CD4-positive, alpha-beta T cell treated with Interleukin-4 for 1 hour (primary cell): Measurements from ENCODE around the gene VPS33A.
"Not testable (repeated sequence)": the region's sequence is repeated elsewhere in the genome, so short reads cannot be mapped to it uniquely, and the experiment has no call there.

Experiments used
- DNase-seq, 2 donors: peaks; one replicate each; pipeline ENCODE4 v3.0.0-alpha.2; 2020 to 2022

The VPS33A gene

GRCh38 chr12:122203301-122204166 lies 62.8 kb downstream of the VPS33A start, which contains the start of gene B3GNT4:
Gene B3GNT4, plus strand, starts transcription at chr12:122203709. Its CDS starts 910 bp downstream, at chr12:122204619.
- peak; percentile 58 to 76 for DNase-seq

GRCh38 chr12:122202811-122203210 lies 63.5 kb downstream of the VPS33A start:
- not testable (repeated sequence) for DNase-seq

GRCh38 chr12:122202017-122202416 lies 64.3 kb downstream of the VPS33A start:
- DNase-seq = no peak

- no peak for DNase-seq
These were observed 64.9 kb downstream of the VPS33A start for GRCh38 chr12:122201381-122201780.

GRCh38 chr12:122200541-122201175 lies 65.6 kb downstream of the VPS33A start:
- no peak for DNase-seq

- no peak for DNase-seq
These were observed 66.6 kb downstream of the VPS33A start for GRCh38 chr12:122199484-122200355.

- DNase-seq = no peak
These were observed 68.7 kb downstream of the VPS33A start for GRCh38 chr12:122197612-122197966.

GRCh38 chr12:122195405-122195804 lies 70.9 kb downstream of the VPS33A start:
- no peak for DNase-seq

- DNase-seq = no peak
These were observed 71.5 kb downstream of the VPS33A start for GRCh38 chr12:122194804-122195203.

- no peak for DNase-seq
These were observed 73.9 kb downstream of the VPS33A start for GRCh38 chr12:122192441-122192840.

GRCh38 chr12:122190842-122191668 lies 75.2 kb downstream of the VPS33A start:
- DNase-seq = peak; percentile 73

- no peak for DNase-seq
These were observed 76.4 kb downstream of the VPS33A start for GRCh38 chr12:122189626-122190475.

GRCh38 chr12:122187466-122187865 lies 78.8 kb downstream of the VPS33A start:
- no peak for DNase-seq

- DNase-seq = no peak
These were observed 80.7 kb downstream of the VPS33A start for GRCh38 chr12:122185494-122186082.

- DNase-seq = no peak
These were observed 81.2 kb downstream of the VPS33A start for GRCh38 chr12:122185079-122185478.

GRCh38 chr12:122184517-122184916 lies 81.8 kb downstream of the VPS33A start:
- peak in 1 of 2 donors; percentile 38 for DNase-seq

GRCh38 chr12:122183588-122183940 lies 82.7 kb downstream of the VPS33A start:
- DNase-seq = no peak

- peak in 1 of 2 donors; percentile 33 for DNase-seq
These were observed 83.3 kb downstream of the VPS33A start, which contains the start of gene LRRC43 for GRCh38 chr12:122182887-122183587. Gene LRRC43, plus strand, starts transcription at chr12:122183123. Its CDS starts 22 bp downstream, at chr12:122183145.
